GM21381 (cell line): ENCODE measurements around the gene IL2RG.

Experiments used
- ATAC-seq: cut with Tn5 transposase; IDR thresholded peaks from one replicate; pipeline ENCODE4 v1.9.1; 2021; ENCODE audit warnings: mild to moderate bottlenecking, moderate library complexity; ENCODE audit not compliant: unreplicated experiment

Gene IL2RG

DNA sequence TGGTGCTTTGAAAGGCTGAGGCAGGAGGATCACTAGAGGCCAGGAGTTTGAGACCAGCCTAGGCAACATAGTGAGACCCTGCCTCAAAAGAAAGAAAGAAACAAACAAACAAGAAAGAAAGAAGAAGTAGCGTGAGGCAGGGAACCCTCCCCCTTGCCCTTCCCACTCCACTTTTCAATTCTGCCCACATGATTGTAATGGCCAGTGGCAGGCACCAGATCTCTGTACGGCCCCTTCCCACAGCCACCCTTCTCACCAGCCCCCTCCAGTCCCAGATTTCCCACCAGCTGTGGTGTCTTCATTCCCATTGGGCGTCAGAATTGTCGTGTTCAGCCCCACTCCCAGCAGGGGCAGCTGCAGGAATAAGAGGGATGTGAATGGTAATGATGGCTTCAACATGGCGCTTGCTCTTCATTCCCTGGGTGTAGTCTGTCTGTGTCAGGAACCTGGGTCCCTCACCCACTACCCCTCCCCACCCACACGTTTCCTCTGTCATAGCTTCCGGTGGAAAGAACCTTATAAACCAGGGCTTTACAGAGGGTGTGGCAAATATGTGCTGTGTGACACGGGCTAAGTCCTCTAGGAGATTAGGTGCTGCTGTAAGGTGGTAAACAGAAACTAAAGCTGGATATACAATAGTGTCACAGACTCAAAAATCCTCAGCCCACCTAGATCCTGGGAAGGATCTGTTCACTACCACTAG is at the start of gene IL2RG:
Gene IL2RG, minus strand, starts transcription at position 437 of the 703 bp plus-strand sequence. Its CDS starts 38 bp downstream, at position 399.
- ATAC-seq = peak; percentile 79

DNA sequence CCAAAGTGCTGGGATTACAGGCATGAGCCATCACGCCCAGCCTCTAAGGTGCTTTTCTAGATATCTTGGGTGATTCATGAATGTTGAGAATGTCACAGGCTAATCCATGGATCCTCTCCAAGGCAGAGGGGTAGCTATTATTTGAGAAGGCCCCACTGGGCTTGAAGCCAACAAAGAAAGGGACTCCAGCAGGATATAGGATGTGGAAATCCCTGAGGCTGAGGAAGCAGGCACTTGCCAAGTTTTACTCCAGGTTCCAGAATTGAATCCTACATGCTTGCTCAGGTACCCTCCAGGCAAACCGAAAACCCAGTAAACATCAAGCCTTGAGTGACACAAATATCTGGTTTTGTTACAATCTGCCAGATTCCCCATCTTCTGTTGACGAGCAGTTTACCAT is 49.1 kb upstream of the IL2RG start:
- ATAC-seq = no peak

DNA sequence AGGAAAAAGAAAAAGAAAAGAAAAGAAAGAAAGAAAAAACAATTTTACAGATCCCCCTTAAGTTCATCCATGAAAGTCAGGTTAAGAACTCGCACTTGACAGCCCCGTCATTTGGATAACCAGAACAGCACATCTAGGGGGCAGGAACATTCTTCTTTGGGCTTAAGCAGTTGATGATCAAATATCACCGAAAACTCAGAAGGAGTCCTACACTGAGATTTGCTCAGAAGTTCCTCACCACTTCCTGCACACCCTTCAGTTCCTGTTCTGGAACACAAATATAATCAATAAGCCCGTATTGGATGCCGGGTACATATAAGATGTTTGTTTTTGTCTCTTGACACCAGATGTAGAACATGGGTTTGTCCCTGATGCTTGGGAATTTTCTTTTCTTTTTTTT is 48.0 kb upstream of the IL2RG start:
- ATAC-seq = no peak

DNA sequence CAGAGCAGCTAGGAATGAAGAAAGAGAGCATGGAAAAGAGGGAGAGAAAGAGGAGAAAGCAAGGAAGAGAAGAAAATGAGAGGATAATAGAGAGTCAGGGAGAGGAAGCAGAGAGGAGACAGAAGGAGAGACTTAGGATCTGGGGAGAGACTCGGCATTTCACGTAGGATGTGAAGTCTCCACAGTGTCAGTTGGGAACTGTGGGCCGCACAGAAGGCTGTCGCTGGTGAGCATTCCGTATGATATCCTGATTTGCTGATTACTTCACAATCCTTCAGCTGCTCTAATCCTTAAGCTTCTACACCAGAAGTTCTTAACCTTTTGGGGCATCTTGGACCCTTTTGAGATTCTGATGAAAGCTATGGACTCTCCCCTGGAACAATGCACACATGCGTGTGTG is 47.2 kb upstream of the IL2RG start:
- no peak for ATAC-seq

DNA sequence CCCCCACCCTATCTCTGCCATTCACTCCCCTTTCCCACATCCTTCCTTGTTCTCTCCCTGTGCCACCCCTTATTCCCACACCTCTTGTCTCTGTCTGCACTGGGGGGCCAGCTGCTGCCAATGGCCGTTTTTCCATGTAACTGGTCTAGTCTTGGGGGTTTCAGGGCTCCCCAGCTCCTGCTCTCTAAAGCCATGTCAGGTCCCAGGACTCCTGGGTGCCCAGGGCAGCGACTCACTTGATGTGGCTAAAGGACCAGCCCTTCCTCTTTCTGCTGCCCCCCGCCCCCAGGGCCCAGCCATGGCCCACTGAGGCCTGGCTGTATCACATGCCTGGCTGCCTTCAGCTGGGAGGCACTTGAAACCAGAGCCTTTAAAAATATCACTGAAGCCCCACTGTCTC is 43.3 kb upstream of the IL2RG start:
- ATAC-seq = no peak

DNA sequence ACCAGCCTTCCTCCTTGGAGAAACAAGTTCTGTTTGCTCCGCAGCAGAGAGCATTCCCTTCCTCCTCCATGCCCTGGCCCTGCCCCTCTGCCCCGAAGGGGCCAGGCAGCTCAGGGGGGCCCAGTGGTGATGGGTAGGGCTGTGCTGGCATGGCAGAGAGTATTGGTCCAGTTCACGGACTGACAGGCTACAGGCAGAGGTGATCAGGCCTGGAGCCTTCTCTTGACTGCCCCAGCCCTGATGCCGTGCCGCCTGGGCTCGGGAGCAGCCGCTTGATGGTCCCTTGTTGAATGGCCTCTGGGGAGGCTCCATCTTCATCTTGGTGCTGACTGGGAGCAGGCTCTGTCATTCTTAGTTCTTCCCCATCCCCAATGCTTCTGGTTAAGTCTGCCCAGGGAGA is 42.8 kb upstream of the IL2RG start:
- no peak for ATAC-seq

DNA sequence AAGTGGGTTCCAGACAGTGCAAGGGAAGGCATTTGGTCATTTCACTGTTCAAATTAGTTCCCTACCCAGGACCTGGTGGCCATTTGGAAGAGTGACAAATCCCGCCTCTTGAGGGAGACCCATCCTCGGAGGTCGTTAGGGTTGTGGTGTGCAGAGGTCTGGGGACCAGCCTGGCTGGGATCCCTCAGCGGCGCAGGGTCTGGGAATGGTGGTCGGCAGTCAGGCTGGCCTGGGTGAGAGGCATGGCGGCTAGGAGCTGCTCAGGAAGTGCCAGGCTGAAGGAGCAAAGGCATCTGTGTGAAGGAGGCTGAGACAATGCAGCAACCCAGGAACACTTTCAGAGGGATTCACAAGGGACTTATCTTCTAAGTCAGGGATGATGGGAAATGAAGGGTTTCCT is 40.0 kb upstream of the IL2RG start:
- ATAC-seq = no peak

DNA sequence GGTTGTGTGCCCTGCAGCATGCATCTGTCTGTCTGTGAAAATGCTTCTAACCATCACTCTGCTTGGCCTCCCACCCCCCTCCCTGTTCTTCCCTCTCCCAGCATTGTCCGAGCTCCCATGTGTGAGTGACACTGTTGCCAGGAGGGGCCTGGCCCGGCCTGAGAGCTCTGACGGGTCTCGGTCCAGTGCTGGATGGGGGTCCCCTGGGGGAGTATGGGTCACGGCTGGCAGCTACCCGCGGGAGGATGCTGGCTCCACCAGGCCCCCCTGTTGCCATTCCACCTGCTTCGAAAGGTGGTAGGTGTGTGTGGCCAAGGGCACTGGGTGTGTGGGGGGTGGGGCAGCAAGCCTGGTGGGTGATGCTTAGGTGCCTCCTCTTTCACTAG is 36.9 kb upstream of the IL2RG start:
- ATAC-seq = no peak

DNA sequence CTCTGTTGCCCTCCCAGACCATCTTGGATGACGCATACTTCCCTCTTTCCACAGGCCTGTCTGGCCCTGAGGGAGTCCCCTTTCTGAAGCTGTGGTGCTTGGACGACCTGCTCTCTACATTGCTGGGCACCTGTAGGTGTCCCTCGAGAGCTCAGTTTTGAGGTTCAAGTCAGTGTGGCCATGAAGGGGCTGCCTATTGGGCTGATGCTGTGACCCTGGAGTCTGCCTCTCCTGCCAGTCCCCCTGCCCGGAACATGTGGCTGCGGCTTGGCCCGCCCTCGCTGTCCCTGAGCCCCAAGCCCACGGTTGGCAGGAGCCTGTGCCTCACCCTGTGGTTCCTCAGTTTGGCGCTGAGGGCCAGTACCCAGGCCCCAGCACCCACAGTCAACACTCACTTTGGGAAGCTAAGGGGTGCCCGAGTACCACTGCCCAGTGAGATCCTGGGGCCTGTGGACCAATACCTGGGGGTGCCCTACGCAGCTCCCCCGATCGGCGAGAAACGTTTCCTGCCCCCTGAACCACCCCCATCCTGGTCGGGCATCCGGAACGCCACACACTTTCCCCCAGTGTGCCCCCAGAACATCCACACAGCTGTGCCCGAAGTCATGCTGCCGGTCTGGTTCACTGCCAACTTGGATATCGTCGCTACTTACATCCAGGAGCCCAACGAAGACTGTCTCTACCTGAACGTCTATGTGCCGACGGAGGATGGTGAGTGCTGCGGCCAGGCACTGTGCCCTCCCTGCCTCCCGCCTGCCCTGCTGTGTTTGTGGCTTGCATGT is 36.3 kb upstream of the IL2RG start:
- no peak for ATAC-seq

DNA sequence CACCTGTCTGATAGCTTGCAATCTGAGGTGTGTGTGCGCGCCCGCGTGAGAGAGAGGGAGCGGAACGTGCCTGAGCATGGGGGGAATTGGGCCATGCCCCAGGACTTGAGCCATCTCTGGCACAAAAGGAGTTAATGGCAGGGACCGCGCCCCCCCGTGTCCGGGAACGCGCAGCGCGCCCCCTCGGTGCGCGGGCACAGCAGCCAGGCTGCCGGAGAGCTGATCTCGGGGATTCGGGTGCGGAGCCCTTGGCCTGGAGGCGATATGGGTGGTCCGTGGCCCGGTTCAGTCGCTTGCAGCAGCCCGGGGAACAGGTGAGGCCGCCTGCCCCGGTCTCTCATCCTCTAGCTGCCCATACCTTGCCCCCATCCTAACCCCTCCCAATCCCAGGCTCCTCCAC is 33.3 kb upstream of the IL2RG start, which contains the start of gene NLGN3:
Gene NLGN3, plus strand, starts transcription at position 191 of the 400 bp plus-strand sequence. CDS start 2,909 bp downstream, outside the sequence.
- no peak for ATAC-seq

DNA sequence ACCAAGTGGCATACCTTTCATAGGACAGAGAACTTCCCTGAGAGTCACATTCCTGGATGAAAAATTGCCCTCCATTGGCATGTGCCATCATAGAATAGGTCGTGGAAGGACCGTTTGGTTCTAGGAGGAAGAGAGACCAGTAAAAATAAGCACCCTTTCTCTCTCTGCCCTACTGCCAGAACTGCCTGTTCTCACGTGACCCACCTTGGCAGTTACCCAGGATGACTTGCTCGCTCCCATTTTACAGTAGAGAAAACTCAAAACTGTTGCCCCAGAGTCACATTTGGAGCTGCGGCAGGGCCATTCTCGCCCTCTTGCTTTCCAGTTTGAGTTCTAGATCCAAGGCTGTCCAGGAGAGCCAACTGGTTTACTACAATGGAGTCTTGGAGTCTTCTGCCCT is 32.1 kb upstream of the IL2RG start:
- ATAC-seq = no peak

DNA sequence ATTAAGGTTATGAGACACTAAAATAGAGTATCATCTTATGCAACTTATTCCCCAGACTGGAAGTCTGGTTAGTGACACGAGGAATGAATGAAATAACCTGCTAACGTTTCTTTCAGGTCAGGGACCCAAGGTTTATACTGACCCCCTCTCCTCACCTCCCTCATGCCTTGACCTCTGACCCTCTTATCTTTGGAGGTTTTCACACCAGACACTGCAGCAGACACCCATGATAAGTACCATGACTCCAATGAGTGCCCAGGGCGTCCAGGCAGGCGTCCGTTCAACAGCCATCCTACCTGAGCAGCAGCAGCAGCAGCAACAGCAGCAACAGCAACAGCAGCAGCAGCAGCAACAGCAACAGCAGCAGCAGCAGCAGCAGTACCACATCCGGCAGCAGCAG is 29.1 kb upstream of the IL2RG start:
- ATAC-seq = no peak

DNA sequence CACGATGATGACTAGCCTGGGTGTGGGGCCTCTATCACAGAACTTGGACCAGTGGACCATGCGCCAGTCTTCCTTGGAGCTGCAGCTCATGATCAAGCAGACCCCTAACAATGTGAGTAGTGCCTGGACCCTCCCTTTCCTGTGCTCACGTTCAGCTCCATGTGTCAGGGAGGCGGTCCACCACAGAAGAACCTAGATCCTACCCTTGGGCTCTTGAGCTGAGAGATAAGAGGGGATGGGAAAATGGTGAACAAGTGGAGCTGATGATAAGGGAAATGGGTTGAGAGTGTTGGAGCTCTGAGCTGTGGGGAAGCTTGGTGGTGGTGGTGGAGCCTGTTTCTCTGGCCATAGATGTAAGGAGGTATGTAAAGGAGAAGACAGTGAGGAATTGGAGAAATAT is 20.1 kb upstream of the IL2RG start:
- ATAC-seq = no peak

DNA sequence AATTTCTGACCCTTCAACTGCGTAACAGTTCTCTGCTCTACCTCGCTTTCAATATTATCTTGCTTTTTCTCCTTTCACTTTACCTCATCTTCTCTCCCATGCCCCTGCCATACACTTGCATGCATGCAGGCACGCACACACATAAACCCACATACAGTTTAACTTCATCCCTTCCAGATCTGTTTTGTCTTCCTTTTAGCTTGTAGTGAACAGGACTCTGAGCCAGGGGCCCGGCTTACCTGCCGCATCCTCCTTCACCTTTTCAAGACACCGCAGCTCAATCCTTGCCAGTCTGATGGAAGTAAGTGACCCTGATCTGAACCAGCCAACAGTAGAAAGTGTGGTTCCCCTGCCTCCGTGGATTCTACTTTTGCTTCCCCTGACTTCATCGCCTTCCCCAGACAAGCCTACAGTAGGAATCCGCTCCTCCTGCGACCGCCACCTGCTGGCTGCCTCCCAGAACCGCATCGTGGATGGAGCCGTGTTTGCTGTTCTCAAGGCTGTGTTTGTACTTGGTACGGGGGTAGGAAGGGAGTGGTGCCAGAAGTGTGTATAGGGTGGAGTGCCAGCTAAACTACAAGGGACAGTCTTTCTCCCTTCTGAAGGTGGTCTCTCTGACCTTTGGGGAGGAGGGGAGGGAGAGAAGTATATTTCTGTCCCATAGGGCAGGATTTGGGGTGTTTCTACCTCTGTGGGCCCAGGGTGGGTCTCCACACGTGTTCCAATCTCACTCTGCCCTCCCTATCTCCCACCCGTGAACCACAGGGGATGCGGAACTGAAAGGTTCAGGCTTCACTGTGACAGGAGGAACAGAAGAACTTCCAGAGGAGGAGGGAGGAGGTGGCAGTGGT is 17.8 kb upstream of the IL2RG start:
- ATAC-seq = no peak

DNA sequence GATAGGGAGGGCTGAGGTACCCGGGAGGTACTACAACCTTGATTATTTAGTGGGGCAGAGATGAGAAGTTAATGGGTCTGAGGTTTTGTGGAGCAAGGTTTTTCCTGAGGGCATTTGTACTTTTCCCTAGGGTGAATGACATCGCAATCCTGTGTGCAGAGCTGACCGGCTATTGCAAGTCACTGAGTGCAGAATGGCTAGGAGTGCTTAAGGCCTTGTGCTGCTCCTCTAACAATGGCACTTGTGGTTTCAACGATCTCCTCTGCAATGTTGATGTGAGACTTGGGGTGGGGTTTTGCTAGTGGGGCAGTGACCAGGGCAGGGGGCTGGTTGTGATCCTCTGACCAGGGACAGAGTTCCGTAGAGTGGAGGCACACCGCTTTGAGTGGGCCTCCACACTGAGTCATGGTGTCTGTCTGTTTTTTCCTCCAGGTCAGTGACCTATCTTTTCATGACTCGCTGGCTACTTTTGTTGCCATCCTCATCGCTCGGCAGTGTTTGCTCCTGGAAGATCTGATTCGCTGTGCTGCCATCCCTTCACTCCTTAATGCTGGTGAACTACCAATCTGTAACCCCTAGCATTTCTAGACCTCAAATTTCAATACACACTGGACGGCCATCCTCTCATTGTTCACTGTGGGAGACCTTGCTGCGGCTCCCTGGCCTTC is 16.9 kb upstream of the IL2RG start:
- ATAC-seq = no peak

DNA sequence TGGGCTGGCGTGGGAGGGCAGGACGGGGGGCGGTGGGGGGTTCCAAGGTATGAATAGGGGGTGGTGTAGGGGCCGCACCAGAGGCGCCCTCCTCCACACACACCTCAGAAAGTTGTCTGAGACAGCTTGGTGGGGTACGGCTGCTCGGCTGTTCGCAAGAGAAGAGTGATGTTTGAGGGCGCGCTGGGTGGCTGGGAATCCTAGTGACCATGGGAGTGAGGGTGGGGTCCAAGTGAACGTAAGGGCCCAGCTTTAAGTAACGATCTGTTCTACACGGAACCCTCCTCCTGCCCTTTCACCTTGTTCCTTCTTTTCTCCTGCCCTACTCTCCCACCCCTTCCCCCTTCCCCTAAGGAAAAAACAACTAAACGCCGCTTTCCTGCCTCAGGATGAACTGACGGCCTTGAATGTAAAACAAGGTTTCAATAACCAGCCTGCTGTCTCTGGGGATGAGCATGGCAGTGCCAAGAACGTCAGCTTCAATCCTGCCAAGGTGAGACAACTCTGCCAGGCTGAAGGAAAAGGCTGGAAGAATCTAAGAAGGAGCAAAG is 7.7 kb upstream of the IL2RG start:
- ATAC-seq = no peak

DNA sequence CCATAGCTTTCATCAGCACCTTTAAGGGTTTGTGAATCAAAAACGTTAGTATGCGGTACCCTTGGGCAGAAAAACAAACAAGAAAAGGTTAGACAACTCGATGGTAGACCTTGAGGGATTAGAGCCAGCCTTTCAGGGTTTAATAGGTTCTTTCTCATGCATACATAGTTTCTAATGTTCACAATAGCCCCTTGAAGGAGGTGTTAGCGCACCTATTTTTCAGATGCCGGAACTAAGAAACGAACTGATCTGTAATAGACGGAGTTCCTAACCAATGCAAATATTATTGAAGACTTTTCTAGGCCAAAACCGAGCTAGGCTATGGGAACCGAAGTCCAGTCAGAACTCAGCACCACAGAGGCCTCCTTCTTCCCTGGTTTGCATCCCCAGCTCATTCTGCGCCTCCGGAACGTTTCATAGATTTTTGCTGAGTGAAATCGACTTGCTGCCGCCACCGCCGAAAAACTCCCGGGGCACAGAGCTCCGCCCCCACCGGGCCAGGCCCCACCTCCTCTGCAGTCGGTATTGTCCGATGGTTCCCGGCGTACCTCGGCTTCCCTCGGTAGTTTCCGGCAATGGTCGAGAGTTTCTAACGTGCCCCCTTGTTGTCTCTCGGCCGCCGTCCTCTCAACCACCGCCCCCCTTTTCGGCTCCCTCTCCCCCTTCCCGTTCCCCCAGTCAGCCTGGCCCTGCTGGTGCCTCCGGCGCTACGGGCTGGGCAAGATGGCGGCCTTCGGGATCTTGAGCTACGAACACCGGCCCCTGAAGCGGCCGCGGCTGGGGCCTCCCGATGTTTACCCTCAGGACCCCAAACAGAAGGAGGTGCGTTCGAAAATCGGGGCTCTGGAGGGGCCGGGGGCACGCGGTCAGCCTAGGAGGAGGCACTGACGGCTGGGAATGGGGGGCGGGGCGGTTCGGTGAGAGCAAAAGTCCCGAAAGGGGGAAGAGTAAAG is 6.9 kb upstream of the IL2RG start, which contains the start of gene MED12:
Gene MED12, plus strand, starts transcription at position 565 of the 953 bp plus-strand sequence. Its CDS starts 159 bp downstream, at position 724.
- peak; percentile 97 for ATAC-seq

DNA sequence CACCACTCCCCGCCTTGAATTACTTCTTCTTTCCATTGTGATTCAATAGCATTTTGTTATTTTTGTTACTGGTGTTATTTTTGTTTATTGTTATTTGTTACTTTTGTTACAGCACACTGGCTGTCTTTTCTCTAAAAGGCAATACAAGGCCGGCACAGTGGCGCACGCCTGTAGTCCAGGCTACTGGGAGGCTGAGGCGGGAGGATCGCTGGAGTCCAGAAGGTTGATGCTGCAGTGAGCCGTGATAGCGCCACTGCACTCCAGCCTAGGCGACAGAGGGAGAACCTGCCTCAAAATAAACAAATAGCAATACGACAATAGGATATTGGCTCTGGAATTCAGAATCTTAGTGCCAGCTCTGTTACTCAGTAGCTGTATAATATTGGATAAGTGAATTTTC is 6.0 kb upstream of the IL2RG start:
- no peak for ATAC-seq

DNA sequence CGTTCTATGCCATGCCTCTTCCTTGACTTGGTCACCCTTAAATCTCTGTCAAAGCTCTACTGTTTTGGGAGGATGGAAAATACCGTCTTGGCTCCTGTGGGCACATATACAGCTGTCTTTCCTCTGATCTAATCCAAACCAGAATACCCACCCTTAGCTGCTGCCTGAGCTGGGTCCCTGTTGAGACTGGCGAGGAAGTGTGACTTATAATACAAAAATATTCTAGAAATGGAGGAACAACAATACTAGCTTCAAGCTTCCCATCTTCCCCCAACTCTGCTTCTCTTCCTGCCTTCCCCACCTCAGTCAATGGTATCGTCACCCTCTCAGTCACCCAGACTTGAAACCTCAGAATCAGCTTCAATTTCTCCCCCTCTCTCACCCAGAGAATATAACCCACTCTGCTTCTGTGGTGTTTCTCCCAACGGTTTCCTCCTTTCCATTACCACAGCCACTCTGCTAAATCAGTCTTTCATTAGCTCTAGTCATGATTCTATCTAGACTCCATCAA is 599 bp upstream of the IL2RG start:
- peak; percentile 20 for ATAC-seq
